ENCODE measurements around the gene TOMT.

The TOMT gene

GRCh38 chr11:72102946-72103753 lies 2.6 kb upstream of the TOMT start, which contains the start of gene LAMTOR1:
LAMTOR1 (minus strand) TSS chr11:72103297; CDS start chr11:72103224, 73 bp downstream.
- peaks cover 12% of the 10 kb centered on the region for H3K79me1 ChIP-seq (ENCODE audit: low read length)
- peaks cover 19 to 24% of the 10 kb centered on the region in 2 experiments for H3K36me3 ChIP-seq (ENCODE audit: control insufficient read depth in 1 of 2, insufficient read depth in 2 of 2, low read length in 2 of 2)
- H3K4me3 ChIP-seq (ENCODE audit: low read depth, low read length), result peak within 1 kb of the TSS; percentile 93
- H2BK120ac ChIP-seq (ENCODE audit: insufficient read depth, low read length, poor library complexity), result peak within 1 kb of the TSS; percentile 92
- H4K8ac ChIP-seq (ENCODE audit: low read depth, low read length), result peak within 1 kb of the TSS; percentile 97
- peak within 1 kb of the TSS; percentile 88 for H2BK5ac ChIP-seq (ENCODE audit: low read depth, low read length, poor library complexity)
- H4K12ac ChIP-seq (ENCODE audit: low read depth, low read length), result peak within 1 kb of the TSS; percentile 90
- peak within 1 kb of the TSS; percentile 92 for H3K27ac ChIP-seq (ENCODE audit: low read depth, low read length)
- peak within 1 kb of the TSS; percentile 87 for H3K4ac ChIP-seq (ENCODE audit: low read depth, low read length)
- peak; percentile 99 to 100 for DNase-seq
- H3K4me1 ChIP-seq (ENCODE audit: control insufficient read depth in 1 of 2, insufficient read depth in 2 of 2, low read length in 2 of 2), result peaks cover 11 to 19% of the 10 kb centered on the region in 2 experiments
- peak within 1 kb of the TSS; percentile 95 for H3K14ac ChIP-seq (ENCODE audit: low read length)
- peak within 1 kb of the TSS; percentile 55 for H2BK12ac ChIP-seq (ENCODE audit: low read length)
- peak within 1 kb of the TSS; percentile 92 for H3K18ac ChIP-seq (ENCODE audit: low read length)
- WGBS (ENCODE audit: extremely low coverage, insufficient coverage, insufficient read length), result no CpG with 5 or more reads among the region's 64 CpGs
- H3K27me3 ChIP-seq (ENCODE audit: insufficient read depth, low read length), result no peaks in the 10 kb centered on the region
- H3K9ac ChIP-seq (ENCODE audit: low read length), result peak within 1 kb of the TSS; percentile 99
- peak within 1 kb of the TSS; percentile 70 for H3K4me2 ChIP-seq (ENCODE audit: low read length)
- no peak within 1 kb of the TSS for H3K23ac ChIP-seq (ENCODE audit: low read length)
- H3K79me2 ChIP-seq (ENCODE audit: control insufficient read depth, insufficient read depth, low read length, poor library complexity), result peaks cover 11% of the 10 kb centered on the region
- H4K91ac ChIP-seq (ENCODE audit: low read depth, low read length), result peak within 1 kb of the TSS; percentile 99
- peak within 1 kb of the TSS; percentile 81 for H2AK5ac ChIP-seq (ENCODE audit: low read length)
- H3K9me3 ChIP-seq (ENCODE audit: insufficient read depth, low read depth, low read length), result no peaks in the 10 kb centered on the region
- H2AFZ ChIP-seq (ENCODE audit: insufficient read depth, low read length, poor library complexity), result peak within 1 kb of the TSS; percentile 84

- H2AK5ac ChIP-seq (ENCODE audit: low read length), result peak overlapping the region; percentile 57
- H2BK120ac ChIP-seq (ENCODE audit: insufficient read depth, low read length, poor library complexity), result no peak overlapping the region
- H4K8ac ChIP-seq (ENCODE audit: low read depth, low read length), result peak overlapping the region; percentile 97
- H2BK5ac ChIP-seq (ENCODE audit: low read depth, low read length, poor library complexity), result peak overlapping the region; percentile 28
- peaks cover 17 to 22% of the 10 kb centered on the region in 2 experiments for H3K36me3 ChIP-seq (ENCODE audit: control insufficient read depth in 1 of 2, insufficient read depth in 2 of 2, low read length in 2 of 2)
- H4K12ac ChIP-seq (ENCODE audit: low read depth, low read length), result peak overlapping the region; percentile 89
- peaks cover 12% of the 10 kb centered on the region for H3K79me1 ChIP-seq (ENCODE audit: low read length)
- no CpG with 5 or more reads among the region's 11 CpGs for WGBS (ENCODE audit: extremely low coverage, insufficient coverage, insufficient read length)
- peaks cover 11 to 19% of the 10 kb centered on the region in 2 experiments for H3K4me1 ChIP-seq (ENCODE audit: control insufficient read depth in 1 of 2, insufficient read depth in 2 of 2, low read length in 2 of 2)
- peak overlapping the region; percentile 18 for H3K4me3 ChIP-seq (ENCODE audit: low read depth, low read length)
- no peak for DNase-seq
- H3K23ac ChIP-seq (ENCODE audit: low read length), result no peak overlapping the region
- H3K9me3 ChIP-seq (ENCODE audit: insufficient read depth, low read depth, low read length), result no peaks in the 10 kb centered on the region
- H4K91ac ChIP-seq (ENCODE audit: low read depth, low read length), result peak overlapping the region; percentile 90
- H3K79me2 ChIP-seq (ENCODE audit: control insufficient read depth, insufficient read depth, low read length, poor library complexity), result peaks cover 11% of the 10 kb centered on the region
- H2AFZ ChIP-seq (ENCODE audit: insufficient read depth, low read length, poor library complexity), result peak overlapping the region; percentile 82
- H3K9ac ChIP-seq (ENCODE audit: low read length), result no peak overlapping the region
- peak overlapping the region; percentile 31 for H3K14ac ChIP-seq (ENCODE audit: low read length)
- no peaks in the 10 kb centered on the region for H3K27me3 ChIP-seq (ENCODE audit: insufficient read depth, low read length)
- no peak overlapping the region for H2BK12ac ChIP-seq (ENCODE audit: low read length)
- H3K4ac ChIP-seq (ENCODE audit: low read depth, low read length), result peak overlapping the region; percentile 59
- H3K18ac ChIP-seq (ENCODE audit: low read length), result peak overlapping the region; percentile 19
- peak overlapping the region; percentile 40 for H3K27ac ChIP-seq (ENCODE audit: low read depth, low read length)
- peak overlapping the region; percentile 54 for H3K4me2 ChIP-seq (ENCODE audit: low read length)
Observed at GRCh38 chr11:72103754-72104167, 2.0 kb upstream of the TOMT start.

DNA sequence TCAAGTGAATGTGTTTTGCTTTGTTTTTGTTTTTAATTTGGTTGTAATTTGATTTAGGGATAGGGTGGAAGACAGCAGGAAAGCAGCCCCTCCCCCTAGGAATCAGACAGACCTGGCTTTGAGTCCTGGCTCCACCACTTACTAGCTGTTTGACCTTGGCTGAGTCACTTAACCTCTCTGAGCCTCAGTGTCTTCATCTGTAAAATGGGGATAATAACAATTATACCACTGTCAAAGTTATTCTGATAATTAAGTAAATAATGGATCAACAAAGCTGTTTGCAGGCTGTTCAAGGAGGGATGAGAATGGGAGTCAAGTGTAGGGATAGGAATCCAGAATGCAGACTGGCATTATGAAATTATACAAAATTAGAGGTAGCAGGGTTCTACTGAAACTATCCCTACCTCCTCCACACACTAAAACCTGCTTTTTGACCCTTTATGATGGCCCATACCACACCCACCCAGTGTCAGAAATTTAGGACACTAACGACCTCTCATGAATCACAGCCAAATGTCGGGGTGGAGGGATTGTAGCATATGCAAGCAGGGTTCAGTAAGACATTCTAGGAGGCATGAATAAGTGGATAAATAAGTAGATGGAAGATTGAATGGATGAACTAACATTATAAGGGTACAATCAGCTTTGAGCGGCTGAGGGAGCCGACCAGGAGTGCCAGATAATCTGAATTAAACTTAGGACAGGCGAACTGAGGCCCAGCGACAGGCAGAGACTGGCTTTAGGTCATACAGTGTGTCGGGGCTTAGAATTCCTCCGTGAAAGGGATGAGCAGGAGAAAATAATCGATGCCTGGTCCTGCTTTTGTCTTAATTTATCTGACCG lies 5.8 kb downstream of the TOMT start:
- Histone ChIP-seq H2AFZ (ENCODE audit: insufficient read depth, low read length, poor library complexity) (peak overlapping the region; percentile 62), H3K79me1 (ENCODE audit: low read length) (peaks cover 8% of the 10 kb centered on the region), H3K27me3 (ENCODE audit: insufficient read depth, low read length) (no peaks in the 10 kb centered on the region), H2AK5ac (ENCODE audit: low read length) (peak overlapping the region; percentile 56), H3K36me3 (ENCODE audit: control insufficient read depth in 1 of 2, insufficient read depth in 2 of 2, low read length in 2 of 2) (peaks cover 9 to 21% of the 10 kb centered on the region in 2 experiments), H2BK12ac (ENCODE audit: low read length) (no peak overlapping the region), H3K18ac (ENCODE audit: low read length) (no peak overlapping the region), H3K14ac (ENCODE audit: low read length) (peak overlapping the region; percentile 33), H4K12ac (ENCODE audit: low read depth, low read length) (peak overlapping the region; percentile 65), H3K9ac (ENCODE audit: low read length) (peak overlapping the region; percentile 80), H3K79me2 (ENCODE audit: control insufficient read depth, insufficient read depth, low read length, poor library complexity) (peaks cover 3% of the 10 kb centered on the region), H3K4me3 (ENCODE audit: low read depth, low read length) (peak overlapping the region; percentile 65), H4K8ac (ENCODE audit: low read depth, low read length) (peak overlapping the region; percentile 67), H3K4me1 (ENCODE audit: control insufficient read depth in 1 of 2, insufficient read depth in 2 of 2, low read length in 2 of 2) (peaks cover 4 to 9% of the 10 kb centered on the region in 2 experiments), H3K4me2 (ENCODE audit: low read length) (peak overlapping the region; percentile 88), H2BK120ac (ENCODE audit: insufficient read depth, low read length, poor library complexity) (peak overlapping the region; percentile 74), H3K27ac (ENCODE audit: low read depth, low read length) (peak overlapping the region; percentile 88), H3K4ac (ENCODE audit: low read depth, low read length) (peak overlapping the region; percentile 73), H4K91ac (ENCODE audit: low read depth, low read length) (peak overlapping the region; percentile 77), H3K9me3 (ENCODE audit: insufficient read depth, low read depth, low read length) (no peaks in the 10 kb centered on the region), H2BK5ac (ENCODE audit: low read depth, low read length, poor library complexity) (peak overlapping the region; percentile 41), H3K23ac (ENCODE audit: low read length) (no peak overlapping the region)
- DNase-seq, result no peak
- no CpG with 5 or more reads among the region's 10 CpGs for WGBS (ENCODE audit: extremely low coverage, insufficient coverage, insufficient read length)
